SK-N-SH (cell line): ENCODE results near the gene COLEC12. TPM values are rescaled to one million over a fixed set of nuclear protein-coding genes. Genes with fewer than 3 reads are reported as not detected.
A peak's percentile ranks its signal among the peaks of the same experiment; 100 is the strongest.

Experiments used
- CTCF ChIA-PET: fragments of 300-600, 350-600 bp; formaldehyde crosslinking; extraction: SDS; loops from one replicate; lab custom pipeline; 2021; lab: Yijun Ruan, JAX
- POLR2A ChIA-PET: fragments of 350-600 bp; sonication (Branson Sonifier 250); formaldehyde crosslinking; extraction: SDS; loops from one replicate; lab custom pipeline; 2020; ENCODE audit warnings: antibody characterized with exemption, inconsistent platforms; lab: Yijun Ruan, JAX
- DNase-seq: peaks from one replicate; pipeline ENCODE4 v3.0.0; 2012
- H2AFZ ChIP-seq: fragments of 200-600 bp; sonication (generic); 2 replicates; pipeline ENCODE4 v1.8.1; 2016; ENCODE audit warnings: antibody characterized with exemption, mild to moderate bottlenecking, low read depth
- H3F3A ChIP-seq: fragments of 200-600 bp; sonication (generic); replicated peaks from 2 replicates; pipeline ENCODE3; 2016; ENCODE audit warnings: antibody characterized with exemption, mild to moderate bottlenecking; ENCODE audit not compliant: insufficient read depth
- H3K27ac ChIP-seq, 2 experiments: fragments of 200-500 bp in 1 of 2; fragments of 200-600 bp in 1 of 2; sonication (Bioruptor generic) in 1 of 2; sonication (generic), shearing (Covaris generic) in 1 of 2; 2 replicates each; pipeline versions ENCODE4 v1.5.1 to v1.6.1; 2014 to 2016; ENCODE audit warnings: low read depth in 2 of 2, inconsistent platforms in 1 of 2, low read length in 1 of 2, mild to moderate bottlenecking in 1 of 2, mixed read lengths in 1 of 2
- H3K27me3 ChIP-seq: fragments of 200-600 bp; sonication (generic), shearing (Covaris generic); 2 replicates; pipeline ENCODE4 v1.6.1; 2016; ENCODE audit warnings: mixed run types; ENCODE audit not compliant: insufficient read depth
- H3K36me3 ChIP-seq, 2 experiments: fragments of 200-500 bp in 1 of 2; fragments of 200-600 bp in 1 of 2; sonication (Bioruptor generic) in 1 of 2; sonication (generic) in 1 of 2; replicated peaks in 1 of 2; 2 replicates each; pipeline versions ENCODE3 to v1.5.1; 2014 to 2016; ENCODE audit warnings: low read length in 1 of 2, mild to moderate bottlenecking in 1 of 2; ENCODE audit not compliant: insufficient read depth in 2 of 2, control insufficient read depth in 1 of 2
- H3K4me1 ChIP-seq, 2 experiments: fragments of 200-500 bp in 1 of 2; fragments of 200-600 bp in 1 of 2; sonication (Bioruptor generic) in 1 of 2; sonication (generic), shearing (Covaris generic) in 1 of 2; 2 replicates each; pipeline versions ENCODE4 v1.5.1 to v1.6.1; 2014 to 2016; ENCODE audit warnings: low read depth in 1 of 2, low read length in 1 of 2, mixed run types in 1 of 2; ENCODE audit not compliant: insufficient read depth in 2 of 2, control insufficient read depth in 1 of 2
- H3K4me2 ChIP-seq: fragments of 200-600 bp; sonication (generic), shearing (Covaris generic); 2 replicates; pipeline ENCODE4 v1.6.1; 2017; ENCODE audit warnings: mixed run types
- H3K4me3 ChIP-seq, 2 experiments: fragments of 200-500 bp in 1 of 2; fragments of 200-600 bp in 1 of 2; sonication (Bioruptor generic) in 1 of 2; sonication (generic), shearing (Covaris generic) in 1 of 2; 2 replicates each; pipeline versions ENCODE4 v1.5.1 to v1.8.1; 2014 to 2016; ENCODE audit warnings: low read depth in 2 of 2, inconsistent platforms in 1 of 2, low read length in 1 of 2, mild to moderate bottlenecking in 1 of 2, mixed read lengths in 1 of 2, moderate library complexity in 1 of 2
- H3K79me2 ChIP-seq: fragments of 200-600 bp; sonication (generic); 2 replicates; pipeline ENCODE4 v1.8.1; 2017; ENCODE audit warnings: mild to moderate bottlenecking; ENCODE audit not compliant: insufficient read depth
- H3K9ac ChIP-seq: fragments of 200-600 bp; sonication (generic); 2 replicates; pipeline ENCODE4 v1.6.1; 2017; ENCODE audit warnings: mixed run types
- H3K9me2 ChIP-seq: fragments of 200-600 bp; sonication (generic); 2 replicates; pipeline ENCODE4 v1.6.1; 2017; ENCODE audit warnings: mixed run types
- H3K9me3 ChIP-seq: fragments of 200-600 bp; sonication (generic); 2 replicates; pipeline ENCODE4 v1.6.1; 2017; ENCODE audit warnings: mixed run types, mild to moderate bottlenecking, moderate library complexity
- H4K20me1 ChIP-seq: fragments of 200-600 bp; sonication (generic); 2 replicates; pipeline ENCODE4 v1.6.1; 2017; ENCODE audit warnings: mild to moderate bottlenecking, mixed run types; ENCODE audit not compliant: insufficient read depth
- CTCF ChIP-seq: fragments of 200-600 bp; sonication (generic); IDR thresholded peaks from 2 replicates; pipeline ENCODE4 v1.6.1; 2017; ENCODE audit warnings: antibody characterized with exemption, mild to moderate bottlenecking, moderate library complexity
- FOSL2 ChIP-seq: IDR thresholded peaks from 2 replicates; pipeline ENCODE4 v1.4.0; 2012; ENCODE audit warnings: low read depth, mild to moderate bottlenecking, moderate library complexity, borderline replicate concordance
- FOXM1 ChIP-seq: IDR thresholded peaks from 2 replicates; pipeline ENCODE4 v1.4.0; 2012; ENCODE audit warnings: low read depth, mild to moderate bottlenecking
- GATA2 ChIP-seq: sonication (generic); formaldehyde crosslinking; IDR thresholded peaks from 2 replicates; pipeline ENCODE4 v1.5.0; 2020; ENCODE audit warnings: mild to moderate bottlenecking, missing genetic modification reagents
- JUND ChIP-seq: IDR thresholded peaks from 2 replicates; pipeline ENCODE4 v1.4.0; 2012
- MEF2A ChIP-seq: IDR thresholded peaks from 2 replicates; pipeline ENCODE4 v1.4.0; 2012; ENCODE audit warnings: low read depth, borderline replicate concordance
- PBX3 ChIP-seq: IDR thresholded peaks from 2 replicates; pipeline ENCODE4; 2012
- POLR2AphosphoS5 ChIP-seq: IDR thresholded peaks from 2 replicates; pipeline ENCODE4 v1.6.1; 2012; ENCODE audit warnings: low read depth, low read length
- RCOR1 ChIP-seq: fragments of 150-350 bp; IDR thresholded peaks from 2 replicates; pipeline ENCODE4 v1.6.1; 2017; ENCODE audit warnings: antibody characterized with exemption, low read length
- RFX5 ChIP-seq: IDR thresholded peaks from 2 replicates; pipeline ENCODE4 v1.6.1; 2012; ENCODE audit warnings: mild to moderate bottlenecking, improper control_type of control experiment, low read length
- TAF1 ChIP-seq: IDR thresholded peaks from 2 replicates; pipeline ENCODE4 v1.6.1; 2012; ENCODE audit warnings: low read depth, mild to moderate bottlenecking, low read length, moderate library complexity, borderline replicate concordance
- TCF12 ChIP-seq: IDR thresholded peaks from 2 replicates; pipeline ENCODE4 v1.4.0; 2012
- whole genome bisulfite sequencing: methylation state at CpG from one replicate; pipeline ENCODE4 v1.1.6; 2017; ENCODE audit warnings: low lambda C conversion rate; 5-methylcytosine and 5-hydroxymethylcytosine counted together
- polyA plus RNA-seq, 3 experiments: library from polyadenylated mRNA; depleted of rRNA; stranded (reverse); fragments of >200 nt; gene quantifications; 2 replicates each; pipeline ENCODE4 v1.2.3, GENCODE V29; 2012

Gene COLEC12
- polyA plus RNA-seq, 1 of the 3 experiments (the other 2 are of a cell fraction): 41.2 TPM

- no peak overlapping the region for H3K4me3 ChIP-seq
- H3K27me3 ChIP-seq: no peaks in the 10 kb centered on the region
- H3K9ac ChIP-seq: peak overlapping the region; percentile 24; the same call in 1 of the 2 replicates
- H3K36me3 ChIP-seq: no peaks in the 10 kb centered on the region
- no peak for DNase-seq
- TF ChIP-seq MEF2A (peak; percentile 83), CTCF (no peak), JUND (0 out of 2 replicates have a peak, but pooled peaks have one; percentile 31), FOSL2 (peak; percentile 43; the same call in 1 of the 2 replicates)
- H3K9me3 ChIP-seq: no peaks in the 10 kb centered on the region
- H3K9me2 ChIP-seq: no peaks in the 10 kb centered on the region
- H3K4me2 ChIP-seq: peak overlapping the region; percentile 19; the same call in 1 of the 2 replicates
- H2AFZ ChIP-seq: no peak overlapping the region
- peaks cover 9% of the 10 kb centered on the region for H3F3A ChIP-seq
- H3K79me2 ChIP-seq: no peaks in the 10 kb centered on the region
- 61% methylated on average over 2 of the region's 2 CpGs for WGBS
- peak overlapping the region in 1 of 2 experiments; percentile 63; a peak in 2 of 4 replicates for H3K27ac ChIP-seq
- ChIA-PET CTCF (no interaction called here), POLR2A (no interaction called here)
- H4K20me1 ChIP-seq: no peaks in the 10 kb centered on the region
- peaks cover 0 to 9% of the 10 kb centered on the region in 2 experiments; a peak in 2 of 4 replicates for H3K4me1 ChIP-seq
These were observed 66.5 kb downstream of the COLEC12 start for GRCh38 chr18:433960-434359.

- H3K9me2 ChIP-seq: no peaks in the 10 kb centered on the region
- WGBS: 100% methylated on average over 3 of the region's 3 CpGs
- H3K36me3 ChIP-seq: no peaks in the 10 kb centered on the region
- ChIA-PET CTCF (interaction anchor here (1.1 kb wide), 1 partner anchor 9 kb away, joined by 3 read pairs; no protein-coding TSS in a partner anchor), POLR2A (no interaction called here)
- H3F3A ChIP-seq: peaks cover 12% of the 10 kb centered on the region
- H3K4me3 ChIP-seq: no peak overlapping the region
- TF ChIP-seq PBX3 (no peak), POLR2AphosphoS5 (no peak), TAF1 (no peak), CTCF (no peak), RFX5 (no peak), JUND (no peak), GATA2 (no peak), RCOR1 (no peak), FOXM1 (no peak), TCF12 (no peak)
- no peak for DNase-seq
- no peaks in the 10 kb centered on the region for H3K79me2 ChIP-seq
- peak overlapping the region; percentile 12; the same call in 1 of the 2 replicates for H3K4me2 ChIP-seq
- H3K4me1 ChIP-seq: peaks cover 0 to 9% of the 10 kb centered on the region in 2 experiments; a peak in 2 of 4 replicates
- peak overlapping the region in 1 of 2 experiments; percentile 63; a peak in 2 of 4 replicates for H3K27ac ChIP-seq
- H2AFZ ChIP-seq: no peak overlapping the region
- no peaks in the 10 kb centered on the region for H3K9me3 ChIP-seq
- H3K27me3 ChIP-seq: no peaks in the 10 kb centered on the region
- no peaks in the 10 kb centered on the region for H4K20me1 ChIP-seq
- peak overlapping the region; percentile 24; the same call in 1 of the 2 replicates for H3K9ac ChIP-seq
These were observed 67.2 kb downstream of the COLEC12 start for GRCh38 chr18:433298-433697.
